A204.1 (cell line): ENCODE results near the gene DMWD.
A peak's percentile ranks its signal among the peaks of the same experiment; 100 is the strongest.

Experiments
- FAIRE-seq: peaks from 2 replicates; lab custom pipeline; 2012; peaks lifted over from hg19 to GRCh38; lab: Jason Lieb, UNC

The DMWD gene, protein sequence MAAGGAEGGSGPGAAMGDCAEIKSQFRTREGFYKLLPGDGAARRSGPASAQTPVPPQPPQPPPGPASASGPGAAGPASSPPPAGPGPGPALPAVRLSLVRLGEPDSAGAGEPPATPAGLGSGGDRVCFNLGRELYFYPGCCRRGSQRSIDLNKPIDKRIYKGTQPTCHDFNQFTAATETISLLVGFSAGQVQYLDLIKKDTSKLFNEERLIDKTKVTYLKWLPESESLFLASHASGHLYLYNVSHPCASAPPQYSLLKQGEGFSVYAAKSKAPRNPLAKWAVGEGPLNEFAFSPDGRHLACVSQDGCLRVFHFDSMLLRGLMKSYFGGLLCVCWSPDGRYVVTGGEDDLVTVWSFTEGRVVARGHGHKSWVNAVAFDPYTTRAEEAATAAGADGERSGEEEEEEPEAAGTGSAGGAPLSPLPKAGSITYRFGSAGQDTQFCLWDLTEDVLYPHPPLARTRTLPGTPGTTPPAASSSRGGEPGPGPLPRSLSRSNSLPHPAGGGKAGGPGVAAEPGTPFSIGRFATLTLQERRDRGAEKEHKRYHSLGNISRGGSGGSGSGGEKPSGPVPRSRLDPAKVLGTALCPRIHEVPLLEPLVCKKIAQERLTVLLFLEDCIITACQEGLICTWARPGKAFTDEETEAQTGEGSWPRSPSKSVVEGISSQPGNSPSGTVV

DNA sequence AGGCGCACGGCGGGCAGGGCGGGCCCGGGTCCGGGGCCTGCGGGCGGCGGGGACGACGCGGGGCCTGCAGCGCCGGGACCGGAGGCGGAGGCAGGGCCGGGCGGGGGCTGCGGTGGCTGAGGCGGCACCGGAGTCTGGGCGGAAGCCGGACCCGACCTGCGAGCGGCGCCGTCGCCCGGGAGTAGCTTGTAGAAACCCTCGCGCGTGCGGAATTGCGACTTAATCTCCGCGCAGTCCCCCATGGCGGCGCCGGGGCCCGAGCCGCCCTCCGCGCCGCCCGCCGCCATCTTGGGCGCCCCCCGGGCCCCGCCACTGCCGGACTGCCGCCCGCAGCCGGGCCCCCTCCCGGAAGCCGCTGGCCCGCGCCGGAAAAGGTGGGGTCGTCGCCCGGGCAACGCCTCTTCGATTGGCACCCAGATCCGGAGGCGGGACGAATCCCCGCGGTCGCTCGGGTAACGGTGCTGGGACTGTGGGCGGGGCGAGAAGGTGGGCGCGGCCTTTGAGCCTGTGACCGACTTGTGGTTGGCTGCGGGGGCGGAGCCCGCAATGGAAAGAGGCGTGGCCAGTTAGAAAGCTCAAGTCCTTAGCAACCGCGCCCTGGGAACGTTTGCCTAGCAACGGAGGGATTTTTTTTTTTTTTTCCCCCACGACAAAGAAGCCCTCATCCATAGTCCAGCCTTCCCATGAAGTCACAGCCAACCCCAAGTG is at the start of gene DMWD:
Gene DMWD, minus strand, starts transcription at position 376 of the 708 bp plus-strand sequence. Its CDS starts 89 bp downstream, at position 287.
- peak; percentile 99 for FAIRE-seq

DNA sequence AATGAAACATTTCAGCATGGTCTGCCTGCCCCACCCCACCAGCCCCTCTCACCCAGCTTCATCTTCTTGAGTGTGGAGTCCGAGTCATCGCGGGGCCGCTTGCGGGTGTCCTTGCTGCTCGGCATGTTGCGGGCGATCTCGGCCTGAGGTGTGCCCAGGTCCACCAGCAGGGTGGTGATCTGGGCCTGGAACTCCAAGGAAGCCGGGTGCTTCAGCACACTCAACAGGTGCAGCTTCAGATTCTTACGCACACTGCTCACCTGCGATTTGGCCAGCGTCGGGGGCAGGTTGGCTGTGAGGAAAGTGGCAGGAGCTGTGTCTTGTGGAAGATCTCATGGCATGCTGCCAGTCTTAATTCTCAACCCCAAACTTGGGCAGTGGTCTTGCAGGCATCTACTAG is 49.6 kb upstream of the DMWD start:
- FAIRE-seq = no peak

DNA sequence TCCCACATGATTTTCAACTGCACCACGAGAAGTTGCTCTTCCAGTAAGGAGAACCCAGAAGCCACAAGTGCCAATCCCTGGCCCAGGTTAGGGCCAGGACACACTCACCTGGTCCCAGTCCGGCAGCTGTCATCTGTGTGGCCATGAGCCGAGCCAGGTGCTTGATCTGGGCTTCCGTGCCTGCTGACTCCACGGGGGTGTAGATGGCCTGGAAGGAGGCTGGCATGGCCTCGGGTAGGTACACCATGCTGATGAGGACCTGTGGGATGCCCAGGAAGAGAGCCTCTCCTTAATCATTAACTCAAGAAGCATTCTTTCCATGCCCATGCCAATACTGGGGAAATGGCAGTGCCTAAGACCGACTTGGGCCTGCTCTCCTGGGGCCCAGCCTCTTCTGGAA is 42.3 kb upstream of the DMWD start:
- no peak for FAIRE-seq

DNA sequence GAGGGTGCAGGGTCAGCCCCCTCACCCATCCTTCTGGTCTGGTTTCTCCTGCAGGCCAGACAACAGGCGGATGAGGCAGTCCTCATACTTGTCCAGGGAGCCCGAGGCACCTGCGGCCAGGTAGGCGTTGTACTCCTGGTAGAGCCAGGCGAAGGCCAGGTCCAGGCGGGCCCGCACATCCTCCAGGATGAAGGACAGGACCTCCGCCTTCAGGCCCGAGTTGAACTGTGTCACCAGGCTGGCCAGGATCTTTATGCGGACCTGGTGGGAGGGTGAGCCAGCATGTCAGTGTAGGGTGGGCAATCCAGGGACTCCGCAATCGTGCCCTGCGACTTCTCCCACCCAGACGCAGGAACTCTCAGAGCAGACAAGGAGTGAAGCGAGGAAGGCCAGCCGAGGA is 36.3 kb upstream of the DMWD start:
- FAIRE-seq = no peak

DNA sequence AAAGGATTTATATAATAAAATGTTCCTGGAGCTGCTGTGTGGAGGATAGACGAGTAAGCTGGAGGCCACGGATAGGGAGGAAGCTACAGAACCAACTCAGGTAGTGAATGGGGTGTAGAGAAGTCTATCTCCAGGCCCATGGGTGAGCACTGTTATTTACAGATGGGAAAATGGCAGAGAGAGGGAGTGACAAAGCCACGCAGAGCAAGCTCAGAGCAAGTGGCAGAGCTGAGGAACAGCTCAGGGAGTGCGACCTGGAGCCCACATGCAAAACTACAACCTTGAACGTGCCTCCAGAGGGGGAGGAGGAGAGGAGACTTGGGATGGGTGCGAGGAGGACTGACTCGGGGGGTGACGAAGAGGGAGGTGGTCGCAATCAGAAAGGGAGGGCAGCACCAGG is 35.9 kb upstream of the DMWD start:
- FAIRE-seq = no peak

DNA sequence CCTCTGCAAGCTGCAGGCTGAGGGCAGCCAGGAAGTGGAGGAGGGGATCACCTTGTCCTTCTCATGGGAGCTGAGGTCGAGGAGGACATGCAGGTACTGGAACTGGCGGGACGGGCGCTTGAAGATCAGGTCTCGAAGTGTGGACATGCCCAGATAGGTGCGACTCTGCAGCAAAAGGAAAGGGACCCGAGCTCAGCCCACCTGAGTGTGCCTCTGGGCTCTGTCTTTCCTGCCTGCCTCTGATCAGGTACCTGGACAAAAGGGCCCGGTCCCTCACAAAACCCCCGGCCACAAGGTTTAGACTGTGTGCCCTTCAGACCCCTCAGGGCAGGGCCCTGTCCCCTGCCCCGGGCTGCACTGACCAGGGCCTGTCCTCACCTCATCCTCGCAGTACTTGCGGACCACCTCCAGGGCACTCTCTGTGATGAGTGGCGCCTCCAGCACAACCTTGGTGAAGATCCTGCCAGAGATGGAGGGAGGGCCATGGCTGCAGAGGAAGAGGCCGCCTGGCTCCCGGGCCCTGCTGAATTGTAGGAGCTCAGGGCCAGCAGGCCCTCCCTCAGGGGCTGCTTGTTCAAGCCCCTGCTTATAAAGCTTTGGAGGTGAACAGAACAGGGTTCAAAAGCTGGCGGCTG is 34.9 kb upstream of the DMWD start:
- no peak for FAIRE-seq

DNA sequence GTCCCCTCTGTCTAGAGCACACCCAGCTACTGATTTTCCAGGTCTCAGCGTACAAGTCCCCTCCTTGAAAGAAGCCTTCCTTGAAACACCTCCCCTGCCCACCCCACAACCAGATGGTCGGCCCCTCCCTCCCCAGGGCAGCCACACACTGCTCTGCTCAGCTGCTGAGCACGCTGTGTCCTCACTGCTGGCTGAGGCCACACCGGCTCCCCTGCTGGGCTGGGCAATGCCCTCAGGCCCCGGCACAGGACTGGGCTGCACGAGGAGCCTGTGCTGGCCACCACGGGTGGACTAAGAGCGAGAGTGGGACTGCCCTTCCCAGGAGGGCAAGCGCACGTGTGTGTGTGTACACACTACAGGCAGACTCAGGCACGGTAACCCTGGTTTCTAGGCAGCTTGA is 34.3 kb upstream of the DMWD start:
- no peak for FAIRE-seq

DNA sequence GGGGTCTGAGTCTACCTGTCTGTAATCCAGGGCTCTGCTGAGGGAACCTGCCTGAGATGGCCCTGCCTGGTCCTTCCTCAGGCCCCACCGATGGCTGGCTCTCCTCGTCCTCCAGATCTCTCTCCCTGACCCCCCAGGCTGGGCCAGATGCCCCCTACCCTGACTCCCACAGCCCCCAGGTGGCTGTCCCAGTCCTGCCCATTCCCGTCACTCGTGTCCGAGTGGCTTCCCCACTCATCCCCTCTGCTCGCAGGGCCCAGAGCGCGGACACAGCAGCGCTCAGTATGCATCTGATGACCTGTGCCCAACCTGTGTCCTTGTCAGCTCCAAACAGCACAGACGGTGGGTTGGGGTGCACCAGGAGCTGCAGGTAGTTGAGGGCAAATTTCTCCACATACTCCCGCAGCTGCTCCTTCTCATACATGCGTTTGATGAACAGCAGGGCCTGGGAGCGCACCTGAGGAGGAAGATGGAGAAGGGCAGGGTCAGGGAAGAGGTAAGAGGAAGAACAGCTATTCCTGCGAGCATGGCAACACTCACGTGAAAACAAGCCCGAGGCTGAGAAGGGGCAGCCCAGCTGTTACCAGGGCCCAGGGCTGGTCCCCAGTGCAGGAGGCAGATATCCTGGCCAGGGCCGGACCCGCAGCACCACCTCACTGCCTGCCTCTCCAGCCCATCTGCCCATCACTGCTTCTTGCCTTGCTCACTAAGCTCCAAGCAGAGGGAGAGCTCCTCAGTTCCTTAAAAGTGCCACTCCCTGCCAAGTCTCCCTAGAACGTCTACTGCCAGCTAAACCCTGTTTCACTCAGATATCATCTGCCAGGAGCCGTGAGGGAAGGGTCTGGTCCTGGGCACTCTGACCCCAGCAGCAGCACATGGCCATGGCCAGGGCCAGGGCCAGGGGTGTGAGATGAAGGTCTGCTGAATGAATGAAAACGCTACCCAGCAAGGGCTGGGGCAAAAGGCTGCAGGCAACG is 33.6 kb upstream of the DMWD start:
- no peak for FAIRE-seq

DNA sequence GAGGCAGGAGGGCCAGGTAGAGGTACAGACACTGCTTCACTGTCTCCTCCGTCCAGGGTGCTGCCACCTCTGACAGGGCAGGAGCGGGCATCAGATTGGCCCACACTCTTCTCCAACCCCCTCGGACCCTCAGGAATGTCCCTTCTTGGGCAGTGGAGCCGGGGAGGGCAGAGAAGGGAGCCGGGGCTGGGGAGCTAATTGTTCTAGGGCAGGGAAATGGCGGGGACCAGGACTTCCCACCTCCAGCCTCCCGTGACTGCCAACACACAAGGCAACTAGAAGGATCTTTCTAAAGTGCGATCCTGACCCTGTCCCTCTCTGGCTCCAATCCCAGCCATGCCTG is 32.6 kb upstream of the DMWD start:
- no peak for FAIRE-seq

DNA sequence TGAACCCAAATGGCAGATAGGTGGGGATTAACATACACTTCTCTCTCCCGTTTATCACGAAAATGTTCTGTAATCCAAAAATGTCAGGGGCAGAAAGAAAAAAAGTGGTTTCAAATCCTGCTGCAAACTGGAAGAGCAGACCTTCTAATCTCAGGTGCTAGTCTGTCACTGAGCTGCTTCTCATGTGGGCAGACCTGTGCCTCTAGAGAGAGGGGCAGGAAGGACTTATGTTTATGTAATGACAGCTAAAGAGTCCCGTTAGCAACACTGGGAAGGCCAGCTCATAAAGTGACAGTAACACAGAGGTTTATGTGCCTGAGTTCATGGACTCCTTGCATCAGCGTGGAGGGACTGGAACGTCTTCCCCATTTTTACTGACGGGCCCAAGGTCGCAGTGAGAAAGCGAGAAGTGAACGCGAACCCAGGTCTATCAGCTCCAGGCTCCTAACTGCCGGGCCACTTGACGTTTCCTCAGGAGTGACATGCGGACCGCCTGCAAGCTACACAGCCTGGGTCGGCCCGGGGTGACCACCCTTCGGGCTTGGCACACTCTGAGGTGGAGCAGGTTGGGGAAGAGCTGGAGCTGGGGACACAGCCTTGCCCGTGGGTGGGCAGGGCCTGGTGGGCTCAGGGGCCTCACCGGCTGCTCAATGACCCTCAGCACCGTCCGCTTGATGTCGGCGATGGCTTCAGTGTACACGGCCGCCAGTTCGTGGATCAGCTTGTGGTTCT is 32.1 kb upstream of the DMWD start:
- FAIRE-seq = no peak

DNA sequence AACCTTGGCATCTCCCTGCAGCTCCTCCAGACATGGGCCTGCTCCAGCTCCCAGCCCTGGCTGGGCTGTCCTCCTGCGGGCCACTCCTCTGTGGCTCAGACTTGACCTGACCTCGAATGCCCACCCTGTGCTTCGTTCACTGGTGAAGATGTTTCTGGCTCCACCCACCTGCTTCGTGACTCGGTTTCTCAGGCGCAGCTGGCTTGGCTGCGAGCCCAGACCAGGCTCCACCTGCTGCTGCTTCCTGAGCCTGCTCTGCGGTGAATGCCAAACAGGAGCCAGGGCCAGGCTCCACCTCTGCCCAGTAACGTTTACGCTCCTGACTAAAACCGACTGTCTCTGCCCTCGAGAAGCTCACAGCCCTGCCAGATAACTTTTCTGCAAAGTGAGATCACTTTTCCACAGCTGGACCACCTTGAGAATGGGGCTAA is 31.4 kb upstream of the DMWD start:
- no peak for FAIRE-seq

DNA sequence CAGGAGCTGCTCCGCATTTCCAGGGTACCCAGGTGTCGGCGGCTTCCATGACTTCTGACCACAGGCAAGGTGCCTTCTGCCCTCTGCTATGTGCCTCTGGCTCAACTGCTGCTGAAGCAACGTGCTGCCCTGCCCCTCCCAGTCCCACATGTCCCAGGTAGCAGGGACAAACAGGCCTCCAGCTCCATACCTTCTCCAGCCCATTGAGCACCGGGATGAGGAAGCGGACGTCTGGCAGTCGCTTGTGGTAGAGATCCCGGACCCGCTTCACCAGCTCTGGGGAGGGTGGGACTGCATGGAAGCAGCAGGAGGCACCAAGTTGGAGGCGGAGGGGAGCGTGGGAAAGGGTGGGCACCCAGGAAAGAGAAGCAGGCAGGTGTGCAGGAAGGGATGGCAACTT is 30.5 kb upstream of the DMWD start:
- FAIRE-seq = no peak

DNA sequence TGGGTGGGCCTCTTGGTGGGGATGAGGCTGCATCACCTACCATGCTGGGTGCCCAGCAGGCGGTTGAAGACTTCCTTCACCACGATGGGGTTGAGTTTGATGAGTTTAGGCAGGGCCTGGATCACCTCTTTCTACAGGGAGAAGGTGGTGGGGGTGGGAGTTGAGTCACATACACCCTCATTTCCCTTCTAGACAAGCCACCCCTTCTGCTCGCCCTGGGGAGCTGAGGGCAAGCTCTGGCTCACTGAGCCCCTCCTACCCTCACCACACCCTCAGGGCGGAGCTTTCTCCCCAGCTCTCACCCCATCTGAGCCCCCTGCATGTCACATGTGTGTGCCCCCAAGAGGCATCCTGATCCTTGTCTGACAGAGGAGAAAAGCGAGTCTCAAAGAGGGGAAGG is 30.1 kb upstream of the DMWD start:
- no peak for FAIRE-seq

DNA sequence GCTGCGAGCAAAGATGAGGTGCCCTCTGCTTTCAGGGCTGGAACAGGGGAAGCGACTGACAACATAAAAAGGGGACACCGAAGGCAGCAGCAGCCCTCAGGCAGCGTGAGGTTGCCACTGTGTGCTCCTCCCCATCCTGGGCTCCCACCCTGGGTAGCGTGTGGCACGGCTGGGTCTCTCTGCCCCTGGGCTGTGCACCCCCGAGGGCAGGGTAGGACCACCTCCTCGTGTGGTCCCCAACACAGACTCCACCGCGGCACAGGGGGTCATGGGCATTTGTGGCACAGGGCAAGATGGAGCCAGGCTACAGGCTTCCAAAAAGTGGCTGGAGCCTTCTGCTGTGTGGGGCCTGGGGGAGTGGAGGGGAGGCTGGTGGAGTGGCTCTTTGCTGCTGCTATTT is 28.9 kb upstream of the DMWD start:
- FAIRE-seq = no peak

DNA sequence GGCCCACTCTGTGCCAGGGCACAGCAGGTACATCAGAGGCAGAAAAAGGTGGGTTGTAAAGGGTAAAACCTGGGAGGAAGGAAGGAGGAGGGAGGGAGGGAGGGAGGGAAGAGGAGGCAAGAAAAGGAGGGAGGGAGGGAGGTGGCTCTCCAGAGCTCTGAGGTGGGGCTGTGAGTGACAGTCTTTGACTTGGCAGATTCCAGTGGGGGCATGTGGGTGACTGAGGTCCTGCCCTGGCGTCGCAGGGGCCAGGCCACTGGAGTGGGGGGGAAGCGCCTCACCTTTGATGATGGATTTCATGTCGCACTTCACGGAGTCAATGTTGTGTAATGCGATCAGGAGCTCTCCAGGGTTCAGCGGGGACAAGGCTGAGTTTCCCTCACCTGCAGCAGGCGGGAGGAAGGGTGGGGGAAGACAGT is 28.5 kb upstream of the DMWD start:
- FAIRE-seq = no peak

DNA sequence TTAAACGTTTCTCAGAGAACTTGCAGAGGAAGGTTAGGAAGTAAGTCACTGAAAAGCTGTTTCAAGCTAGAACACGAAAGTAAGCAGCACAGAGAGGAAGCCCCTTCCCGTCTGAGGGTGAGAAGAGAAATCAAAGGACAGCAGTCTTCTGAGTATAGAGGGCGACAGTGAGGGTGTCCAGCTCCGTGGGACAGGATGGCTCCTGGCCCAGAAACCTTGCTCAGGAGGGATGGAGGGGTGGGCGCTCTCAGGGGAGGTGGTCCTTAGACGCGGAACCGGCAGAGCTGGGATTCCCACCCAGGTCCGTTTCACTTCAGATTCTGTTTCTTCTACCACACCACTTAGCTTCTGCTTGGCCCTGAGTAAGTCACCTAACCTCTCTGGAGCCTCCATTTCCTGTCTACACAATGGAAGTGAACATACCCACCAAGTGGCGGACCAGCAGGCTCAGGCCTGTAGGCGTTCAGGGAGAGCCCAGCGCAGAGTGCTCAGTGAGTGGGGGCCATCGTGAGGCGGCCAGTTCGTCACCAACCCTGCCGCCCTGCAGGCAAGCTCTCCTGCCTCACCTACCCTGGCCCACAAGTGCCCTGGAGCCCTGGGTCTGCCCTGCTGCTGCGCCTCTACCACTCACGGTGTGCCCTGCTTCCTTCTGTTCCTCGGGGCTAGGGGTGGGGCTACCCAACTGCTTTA is 27.9 kb upstream of the DMWD start:
- FAIRE-seq = no peak

DNA sequence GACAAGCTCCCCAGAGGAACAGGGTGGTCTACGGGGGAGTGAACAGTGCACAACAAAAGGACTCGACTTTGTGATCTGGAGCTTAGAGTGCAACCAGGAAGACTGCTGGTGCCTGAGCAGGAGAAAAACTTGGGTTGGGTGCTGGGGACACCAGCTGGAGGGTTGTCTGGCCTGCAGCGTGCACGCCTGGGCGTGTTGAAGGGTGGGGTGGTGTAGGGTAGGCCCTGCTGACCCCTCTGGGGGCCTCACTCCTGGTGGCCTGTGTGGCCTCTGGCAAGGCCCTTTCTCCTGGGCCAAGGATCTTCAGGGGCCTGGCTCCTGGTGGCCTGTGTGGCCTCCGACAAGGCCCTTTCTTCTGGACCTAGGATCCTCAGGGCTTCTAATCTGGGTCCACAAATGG is 27.1 kb upstream of the DMWD start:
- no peak for FAIRE-seq

DNA sequence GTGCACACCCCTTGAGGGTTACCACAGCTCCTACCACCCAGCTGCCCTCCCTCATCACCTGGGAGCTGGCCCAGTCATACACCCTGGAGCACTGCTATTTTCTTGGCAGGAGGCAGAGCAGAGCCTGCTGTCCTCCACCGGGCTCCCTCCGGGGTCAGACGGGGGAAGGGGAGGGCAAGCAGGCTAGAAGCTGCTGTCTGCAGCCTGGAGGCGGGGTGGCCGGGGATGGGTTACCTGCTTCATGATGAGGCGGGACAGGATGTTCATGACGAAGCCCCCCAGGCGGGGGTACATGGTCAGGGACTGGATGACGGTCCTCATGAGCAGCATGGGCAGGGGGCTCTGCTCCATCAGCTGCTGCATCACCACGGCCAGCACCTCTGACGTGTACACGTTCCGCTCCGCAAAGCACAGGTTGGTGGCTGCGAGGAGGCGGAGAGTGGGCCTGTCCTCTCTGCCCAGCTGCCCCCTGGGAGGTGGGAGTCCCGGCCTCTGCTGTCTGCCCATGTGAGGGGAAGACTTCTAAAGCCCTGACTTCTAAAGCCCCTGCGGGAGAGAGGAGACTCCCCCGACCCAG is 25.2 kb upstream of the DMWD start:
- no peak for FAIRE-seq

DNA sequence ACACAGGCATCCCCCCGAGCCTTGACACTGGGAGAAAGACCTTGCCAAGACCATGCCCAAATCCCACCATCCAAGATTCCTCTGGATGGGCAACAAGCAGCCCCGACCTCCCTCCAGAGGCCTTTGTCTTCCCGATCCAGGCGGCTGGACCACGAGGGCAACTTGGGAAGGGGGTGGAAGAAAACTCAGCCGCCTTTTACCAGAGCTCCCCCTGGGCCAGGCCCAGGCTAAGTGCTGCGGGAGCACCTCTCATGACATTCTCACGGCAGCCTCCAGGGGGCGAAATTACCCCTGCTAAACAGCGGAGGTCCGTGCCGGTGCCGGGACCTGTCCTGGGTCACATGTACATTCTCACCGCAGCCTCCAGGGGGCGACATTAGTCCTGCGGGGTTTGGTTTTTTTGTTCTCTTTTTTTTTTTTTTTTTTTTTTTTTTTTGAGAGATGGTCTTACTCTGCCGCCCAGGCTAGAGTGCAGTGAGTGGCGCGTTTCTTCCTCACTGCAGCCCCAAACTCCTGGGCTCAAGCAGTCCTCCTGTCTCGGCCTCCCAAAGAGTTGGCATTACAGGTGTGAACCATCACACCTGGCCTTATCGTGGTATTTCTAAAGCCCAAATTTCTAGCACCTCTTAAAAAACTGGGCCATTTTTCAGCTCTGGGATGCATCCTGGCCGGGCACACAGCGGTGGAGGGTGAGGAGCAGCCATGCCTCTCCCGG is 24.5 kb upstream of the DMWD start:
- FAIRE-seq = peak; percentile 90
